ENCODE data around the gene ARID5B.

- no peak for TF ChIP-seq MXI1 (IDR thresholded peaks at IDR 0.05; ENCODE audit: borderline replicate concordance, low read depth, low read length)
- no peak for TF ChIP-seq CTCF (conservative IDR thresholded peaks at IDR 0.05; ENCODE audit: low read depth, low read length)
- TF ChIP-seq MAFK (IDR thresholded peaks at IDR 0.05; ENCODE audit: low read depth, low read length) = no peak
- no peak for TF ChIP-seq BHLHE40 (IDR thresholded peaks at IDR 0.05; ENCODE audit: low read depth, low read length)
- TF ChIP-seq POLR2A (IDR thresholded peaks at IDR 0.05; ENCODE audit: low read depth, low read length) = no peak
- no peak for TF ChIP-seq SMC3 (IDR thresholded peaks at IDR 0.05; ENCODE audit: low read depth, low read length)
- no peak for TF ChIP-seq RFX5 (IDR thresholded peaks at IDR 0.05; ENCODE audit: low read depth, low read length)
- TF ChIP-seq, protein P1, sequence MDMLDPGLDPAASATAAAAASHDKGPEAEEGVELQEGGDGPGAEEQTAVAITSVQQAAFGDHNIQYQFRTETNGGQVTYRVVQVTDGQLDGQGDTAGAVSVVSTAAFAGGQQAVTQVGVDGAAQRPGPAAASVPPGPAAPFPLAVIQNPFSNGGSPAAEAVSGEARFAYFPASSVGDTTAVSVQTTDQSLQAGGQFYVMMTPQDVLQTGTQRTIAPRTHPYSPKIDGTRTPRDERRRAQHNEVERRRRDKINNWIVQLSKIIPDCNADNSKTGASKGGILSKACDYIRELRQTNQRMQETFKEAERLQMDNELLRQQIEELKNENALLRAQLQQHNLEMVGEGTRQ (IDR thresholded peaks at IDR 0.05; ENCODE audit: low read depth, low read length) = no peak
- no peak for TF ChIP-seq CHD1 (IDR thresholded peaks at IDR 0.05; ENCODE audit: low read depth, low read length)
- no peak for TF ChIP-seq FOS (IDR thresholded peaks at IDR 0.05; ENCODE audit: low read depth, low read length)
- TF ChIP-seq CEBPB (IDR thresholded peaks at IDR 0.05; ENCODE audit: low read depth, low read length) = no peak
- no peak for TF ChIP-seq RCOR1 (IDR thresholded peaks at IDR 0.05; ENCODE audit: insufficient replicate concordance, low read length)
- no peak for TF ChIP-seq RAD21 (IDR thresholded peaks at IDR 0.05; ENCODE audit: low read length)
Measured at GRCh38 chr10:62017491-62017870, 116.0 kb downstream of the ARID5B start.
